SK-N-SH (cell line): Measurements from ENCODE around the gene EML1. TPM values are rescaled to one million over a fixed set of nuclear protein-coding genes. Genes with fewer than 3 reads are reported as not detected.

ENCODE experiments used
- CTCF ChIA-PET: fragments of 300-600, 350-600 bp; formaldehyde crosslinking; extraction: SDS; loops from one replicate; lab custom pipeline; 2021; lab: Yijun Ruan, JAX
- POLR2A ChIA-PET: fragments of 350-600 bp; sonication (Branson Sonifier 250); formaldehyde crosslinking; extraction: SDS; loops from one replicate; lab custom pipeline; 2020; ENCODE audit warnings: antibody characterized with exemption, inconsistent platforms; lab: Yijun Ruan, JAX
- DNase-seq: peaks from one replicate; pipeline ENCODE4 v3.0.0; 2012
- H2AFZ ChIP-seq: fragments of 200-600 bp; sonication (generic); 2 replicates; pipeline ENCODE4 v1.8.1; 2016; ENCODE audit warnings: antibody characterized with exemption, mild to moderate bottlenecking, low read depth
- H3F3A ChIP-seq: fragments of 200-600 bp; sonication (generic); replicated peaks from 2 replicates; pipeline ENCODE3; 2016; ENCODE audit warnings: antibody characterized with exemption, mild to moderate bottlenecking; ENCODE audit not compliant: insufficient read depth
- H3K27ac ChIP-seq, 2 experiments: fragments of 200-500 bp in 1 of 2; fragments of 200-600 bp in 1 of 2; sonication (Bioruptor generic) in 1 of 2; sonication (generic), shearing (Covaris generic) in 1 of 2; 2 replicates each; pipeline versions ENCODE4 v1.5.1 to v1.6.1; 2014 to 2016; ENCODE audit warnings: low read depth in 2 of 2, inconsistent platforms in 1 of 2, low read length in 1 of 2, mild to moderate bottlenecking in 1 of 2, mixed read lengths in 1 of 2
- H3K27me3 ChIP-seq: fragments of 200-600 bp; sonication (generic), shearing (Covaris generic); 2 replicates; pipeline ENCODE4 v1.6.1; 2016; ENCODE audit warnings: mixed run types; ENCODE audit not compliant: insufficient read depth
- H3K36me3 ChIP-seq, 2 experiments: fragments of 200-500 bp in 1 of 2; fragments of 200-600 bp in 1 of 2; sonication (Bioruptor generic) in 1 of 2; sonication (generic) in 1 of 2; replicated peaks in 1 of 2; 2 replicates each; pipeline versions ENCODE3 to v1.5.1; 2014 to 2016; ENCODE audit warnings: low read length in 1 of 2, mild to moderate bottlenecking in 1 of 2; ENCODE audit not compliant: insufficient read depth in 2 of 2, control insufficient read depth in 1 of 2
- H3K4me1 ChIP-seq, 2 experiments: fragments of 200-500 bp in 1 of 2; fragments of 200-600 bp in 1 of 2; sonication (Bioruptor generic) in 1 of 2; sonication (generic), shearing (Covaris generic) in 1 of 2; 2 replicates each; pipeline versions ENCODE4 v1.5.1 to v1.6.1; 2014 to 2016; ENCODE audit warnings: low read depth in 1 of 2, low read length in 1 of 2, mixed run types in 1 of 2; ENCODE audit not compliant: insufficient read depth in 2 of 2, control insufficient read depth in 1 of 2
- H3K4me2 ChIP-seq: fragments of 200-600 bp; sonication (generic), shearing (Covaris generic); 2 replicates; pipeline ENCODE4 v1.6.1; 2017; ENCODE audit warnings: mixed run types
- H3K4me3 ChIP-seq, 2 experiments: fragments of 200-500 bp in 1 of 2; fragments of 200-600 bp in 1 of 2; sonication (Bioruptor generic) in 1 of 2; sonication (generic), shearing (Covaris generic) in 1 of 2; 2 replicates each; pipeline versions ENCODE4 v1.5.1 to v1.8.1; 2014 to 2016; ENCODE audit warnings: low read depth in 2 of 2, inconsistent platforms in 1 of 2, low read length in 1 of 2, mild to moderate bottlenecking in 1 of 2, mixed read lengths in 1 of 2, moderate library complexity in 1 of 2
- H3K79me2 ChIP-seq: fragments of 200-600 bp; sonication (generic); 2 replicates; pipeline ENCODE4 v1.8.1; 2017; ENCODE audit warnings: mild to moderate bottlenecking; ENCODE audit not compliant: insufficient read depth
- H3K9ac ChIP-seq: fragments of 200-600 bp; sonication (generic); 2 replicates; pipeline ENCODE4 v1.6.1; 2017; ENCODE audit warnings: mixed run types
- H3K9me2 ChIP-seq: fragments of 200-600 bp; sonication (generic); 2 replicates; pipeline ENCODE4 v1.6.1; 2017; ENCODE audit warnings: mixed run types
- H3K9me3 ChIP-seq: fragments of 200-600 bp; sonication (generic); 2 replicates; pipeline ENCODE4 v1.6.1; 2017; ENCODE audit warnings: mixed run types, mild to moderate bottlenecking, moderate library complexity
- H4K20me1 ChIP-seq: fragments of 200-600 bp; sonication (generic); 2 replicates; pipeline ENCODE4 v1.6.1; 2017; ENCODE audit warnings: mild to moderate bottlenecking, mixed run types; ENCODE audit not compliant: insufficient read depth
- CHD2 ChIP-seq: fragments of 150-350 bp; IDR thresholded peaks from 2 replicates; pipeline ENCODE4 v1.6.1; 2018; ENCODE audit warnings: low read length; ENCODE audit not compliant: partially characterized antibody
- CTCF ChIP-seq: fragments of 200-600 bp; sonication (generic); IDR thresholded peaks from 2 replicates; pipeline ENCODE4 v1.6.1; 2017; ENCODE audit warnings: antibody characterized with exemption, mild to moderate bottlenecking, moderate library complexity
- EZH2phosphoT487 ChIP-seq: fragments of 200-600 bp; sonication (generic); IDR thresholded peaks from 2 replicates; pipeline ENCODE4 v1.6.1; 2017; ENCODE audit warnings: low read depth, mixed run types, mild to moderate bottlenecking, antibody characterized with exemption, moderate library complexity, borderline replicate concordance
- FOSL2 ChIP-seq: IDR thresholded peaks from 2 replicates; pipeline ENCODE4 v1.4.0; 2012; ENCODE audit warnings: low read depth, mild to moderate bottlenecking, moderate library complexity, borderline replicate concordance
- GATA2 ChIP-seq: sonication (generic); formaldehyde crosslinking; IDR thresholded peaks from 2 replicates; pipeline ENCODE4 v1.5.0; 2020; ENCODE audit warnings: mild to moderate bottlenecking, missing genetic modification reagents
- IRF3 ChIP-seq: fragments of 150-350 bp; IDR thresholded peaks from 2 replicates; pipeline ENCODE4 v1.6.1; 2016; ENCODE audit warnings: mild to moderate bottlenecking, low read depth, low read length
- JUND ChIP-seq: IDR thresholded peaks from 2 replicates; pipeline ENCODE4 v1.4.0; 2012
- MAX ChIP-seq: IDR thresholded peaks from 2 replicates; pipeline ENCODE4 v1.4.0; 2012; ENCODE audit warnings: low read depth
- NFIC ChIP-seq: IDR thresholded peaks from 2 replicates; pipeline ENCODE4 v1.4.0; 2012; ENCODE audit warnings: borderline replicate concordance
- POLR2AphosphoS5 ChIP-seq: IDR thresholded peaks from 2 replicates; pipeline ENCODE4 v1.6.1; 2012; ENCODE audit warnings: low read depth, low read length
- RAD21 ChIP-seq: IDR thresholded peaks from 2 replicates; pipeline ENCODE4 v1.6.1; 2012; ENCODE audit warnings: mild to moderate bottlenecking, low read length
- RCOR1 ChIP-seq: fragments of 150-350 bp; IDR thresholded peaks from 2 replicates; pipeline ENCODE4 v1.6.1; 2017; ENCODE audit warnings: antibody characterized with exemption, low read length
- RFX5 ChIP-seq: IDR thresholded peaks from 2 replicates; pipeline ENCODE4 v1.6.1; 2012; ENCODE audit warnings: mild to moderate bottlenecking, improper control_type of control experiment, low read length
- YY1 ChIP-seq: IDR thresholded peaks from 2 replicates; pipeline ENCODE4 v1.4.0; 2012; ENCODE audit warnings: low read depth, mild to moderate bottlenecking
- ZBTB33 ChIP-seq: IDR thresholded peaks from 2 replicates; pipeline ENCODE4 v1.4.0; 2012; ENCODE audit warnings: low read depth, borderline replicate concordance
- whole genome bisulfite sequencing: methylation state at CpG from one replicate; pipeline ENCODE4 v1.1.6; 2017; ENCODE audit warnings: low lambda C conversion rate; 5-methylcytosine and 5-hydroxymethylcytosine counted together
- polyA plus RNA-seq, 3 experiments: library from polyadenylated mRNA; depleted of rRNA; stranded (reverse); fragments of >200 nt; gene quantifications; 2 replicates each; pipeline ENCODE4 v1.2.3, GENCODE V29; 2012

Gene EML1
- polyA plus RNA-seq, 1 of the 3 experiments (the other 2 are of a cell fraction) = 6.3 TPM

GRCh38 chr14:99806836-99807235 is 13.6 kb downstream of the EML1 start:
- CTCF ChIA-PET = interaction anchor here (1.1 to 1.8 kb wide), 4 partner anchors 10 to 271 kb away, joined by 3 to 4 read pairs (median 4); no protein-coding TSS in a partner anchor
- no peak for DNase-seq
- H3K4me1 ChIP-seq = peaks cover 0 to 39% of the 10 kb centered on the region in 2 experiments; a peak in 2 of 4 replicates
- peaks cover 12% of the 10 kb centered on the region; the same call in 1 of the 2 replicates for H3K79me2 ChIP-seq
- POLR2A ChIA-PET = interaction anchor here (0.7 kb wide), 1 partner anchor 233 kb away, joined by 3 read pairs; no protein-coding TSS in a partner anchor
- no peaks in the 10 kb centered on the region for H3K9me2 ChIP-seq
- TF ChIP-seq FOSL2 = no peak
- no peak for TF ChIP-seq YY1
- no peak for TF ChIP-seq CTCF
- no peak for TF ChIP-seq EZH2phosphoT487
- TF ChIP-seq JUND = no peak
- no peak for TF ChIP-seq NFIC
- no peak for TF ChIP-seq ZBTB33
- TF ChIP-seq CHD2 = no peak
- TF ChIP-seq RAD21 = no peak
- no peak for TF ChIP-seq POLR2AphosphoS5
- no peak for TF ChIP-seq RCOR1
- no peak for TF ChIP-seq GATA2
- TF ChIP-seq MAX = no peak
- no peak for TF ChIP-seq RFX5
- no peak for TF ChIP-seq IRF3
- H3K4me2 ChIP-seq = no peak overlapping the region
- 0 out of 2 replicates have a peak, but pooled peaks cover 5% of the 10 kb centered on the region for H4K20me1 ChIP-seq
- no peak overlapping the region for H3K4me3 ChIP-seq
- no peak overlapping the region for H3K9ac ChIP-seq
- no peaks in the 10 kb centered on the region for H3K9me3 ChIP-seq
- no peak overlapping the region for H2AFZ ChIP-seq
- no peaks in the 10 kb centered on the region for H3K27me3 ChIP-seq
- H3K36me3 ChIP-seq = no peaks in the 10 kb centered on the region
- no peaks in the 10 kb centered on the region for H3F3A ChIP-seq
- 92% methylated on average over 10 of the region's 10 CpGs for WGBS
- H3K27ac ChIP-seq = no peak overlapping the region
